Measurements from ENCODE around the gene RIMS4. TPM values are rescaled to one million over a fixed set of nuclear protein-coding genes. Genes with fewer than 3 reads are reported as not detected.

The RIMS4 gene
- total RNA-seq, 2 experiments from 2014 or later = not detected

DNA sequence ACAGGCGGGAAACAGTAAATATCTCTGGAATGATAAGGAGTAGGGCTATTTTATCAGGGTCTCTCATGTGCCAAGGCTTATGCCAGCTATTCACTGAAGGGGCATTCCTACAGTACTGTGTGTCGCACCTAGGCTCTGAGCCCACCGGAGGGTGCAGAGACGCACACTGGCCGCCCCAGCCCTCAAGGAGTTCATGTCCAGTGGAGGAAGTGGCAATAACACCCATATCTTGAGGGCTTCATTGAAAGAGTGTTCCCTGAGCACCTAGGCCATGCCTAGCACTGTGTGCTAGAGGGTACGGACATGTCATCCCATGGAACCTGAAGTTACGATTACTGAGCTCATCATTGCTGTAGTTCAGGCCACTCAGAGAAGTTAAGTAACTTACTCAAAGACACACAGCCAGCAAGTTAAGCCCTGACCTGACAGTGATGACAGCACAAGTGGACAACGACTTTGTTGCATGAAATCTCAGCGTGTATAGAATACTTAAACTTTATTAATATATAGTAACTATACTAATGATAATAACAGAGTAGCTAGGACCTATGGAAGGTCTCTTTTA, 86.5 kb downstream of the RIMS4 start:
- CTCF ChIA-PET = interaction anchor here (1.0 to 2.3 kb wide), 4 partner anchors 9 to 38 kb away, joined by 3 to 11 read pairs (median 4); no protein-coding TSS in a partner anchor
- DNase-seq = no peak
- Mint-ChIP-seq H3K9me3 (no peaks in the 10 kb centered on the region), H3K36me3 (ENCODE audit: low read depth) (no peaks in the 10 kb centered on the region), H3K27me3 (no peaks in the 10 kb centered on the region), H3K4me1 (ENCODE audit: low read depth) (no peaks in the 10 kb centered on the region), H3K4me3 (no peak overlapping the region), H3K27ac (no peak overlapping the region)
- ATAC-seq = no peak
- POLR2A ChIA-PET = no interaction called here
- intact Hi-C loops (cut with micrococcal nuclease) = no loop called here
- TF ChIP-seq, protein P1, sequence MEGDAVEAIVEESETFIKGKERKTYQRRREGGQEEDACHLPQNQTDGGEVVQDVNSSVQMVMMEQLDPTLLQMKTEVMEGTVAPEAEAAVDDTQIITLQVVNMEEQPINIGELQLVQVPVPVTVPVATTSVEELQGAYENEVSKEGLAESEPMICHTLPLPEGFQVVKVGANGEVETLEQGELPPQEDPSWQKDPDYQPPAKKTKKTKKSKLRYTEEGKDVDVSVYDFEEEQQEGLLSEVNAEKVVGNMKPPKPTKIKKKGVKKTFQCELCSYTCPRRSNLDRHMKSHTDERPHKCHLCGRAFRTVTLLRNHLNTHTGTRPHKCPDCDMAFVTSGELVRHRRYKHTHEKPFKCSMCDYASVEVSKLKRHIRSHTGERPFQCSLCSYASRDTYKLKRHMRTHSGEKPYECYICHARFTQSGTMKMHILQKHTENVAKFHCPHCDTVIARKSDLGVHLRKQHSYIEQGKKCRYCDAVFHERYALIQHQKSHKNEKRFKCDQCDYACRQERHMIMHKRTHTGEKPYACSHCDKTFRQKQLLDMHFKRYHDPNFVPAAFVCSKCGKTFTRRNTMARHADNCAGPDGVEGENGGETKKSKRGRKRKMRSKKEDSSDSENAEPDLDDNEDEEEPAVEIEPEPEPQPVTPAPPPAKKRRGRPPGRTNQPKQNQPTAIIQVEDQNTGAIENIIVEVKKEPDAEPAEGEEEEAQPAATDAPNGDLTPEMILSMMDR (IDR thresholded peaks at IDR 0.05) = no peak

DNA sequence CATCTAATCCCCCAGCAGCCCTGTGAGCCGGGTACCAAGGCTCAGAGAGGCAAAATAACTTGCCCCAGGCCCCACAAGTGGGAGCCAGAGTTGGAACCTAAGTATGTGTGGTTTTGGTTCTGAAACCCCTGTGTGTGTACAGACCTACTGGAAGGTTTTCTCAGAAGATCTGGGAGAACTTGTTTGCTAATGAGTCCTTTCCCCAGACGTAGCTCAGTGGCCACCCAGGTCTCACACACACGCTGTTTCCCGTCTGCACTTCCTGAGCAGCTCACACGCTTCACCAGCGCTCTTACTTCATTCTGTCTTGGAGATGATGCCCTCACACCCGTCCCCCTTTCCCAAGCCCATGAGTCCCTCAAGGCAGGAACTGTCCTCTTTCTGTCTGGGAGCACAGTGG, 87.0 kb downstream of the RIMS4 start:
- no peaks in the 10 kb centered on the region for H3K36me3 Mint-ChIP-seq (ENCODE audit: low read depth)
- ChIA-PET CTCF (interaction anchor here (1.3 to 2.3 kb wide), 3 partner anchors 9 to 38 kb away, joined by 4 to 11 read pairs (median 4); no protein-coding TSS in a partner anchor), POLR2A (no interaction called here)
- no peak overlapping the region for H3K4me3 Mint-ChIP-seq
- TF ChIP-seq, protein P1 (IDR thresholded peaks at IDR 0.05) = no peak
- intact Hi-C loops (cut with micrococcal nuclease) = no loop called here
- no peak for DNase-seq
- ATAC-seq = no peak
- no peaks in the 10 kb centered on the region for H3K9me3 Mint-ChIP-seq
- no peaks in the 10 kb centered on the region for H3K4me1 Mint-ChIP-seq (ENCODE audit: low read depth)
- H3K27me3 Mint-ChIP-seq = no peaks in the 10 kb centered on the region
- H3K27ac Mint-ChIP-seq = no peak overlapping the region

DNA sequence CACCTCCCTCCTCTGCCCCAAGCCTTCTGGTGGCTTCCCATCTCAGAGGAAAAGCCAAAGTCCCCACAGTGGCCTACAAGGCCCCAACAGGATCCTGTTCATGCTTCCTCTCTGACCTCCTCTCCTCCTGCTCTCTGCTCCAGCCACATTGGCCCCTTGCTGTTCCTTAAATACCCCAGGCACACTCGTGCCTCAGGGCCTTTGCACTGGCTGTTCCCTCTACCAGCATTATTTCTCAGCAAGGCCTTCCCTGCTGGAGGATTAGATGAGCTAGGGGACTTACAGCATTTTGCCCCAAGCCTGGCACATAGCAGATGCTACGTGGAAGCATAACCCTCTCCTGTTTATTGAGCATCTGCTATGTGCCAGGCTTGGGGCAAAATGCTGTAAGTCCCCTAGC, 87.4 kb downstream of the RIMS4 start:
- H3K9me3 Mint-ChIP-seq = no peaks in the 10 kb centered on the region
- no peaks in the 10 kb centered on the region for H3K27me3 Mint-ChIP-seq
- DNase-seq (no peak), ATAC-seq (no peak)
- H3K27ac Mint-ChIP-seq = no peak overlapping the region
- TF ChIP-seq, protein P1 (IDR thresholded peaks at IDR 0.05) = no peak
- H3K4me1 Mint-ChIP-seq (ENCODE audit: low read depth) = no peaks in the 10 kb centered on the region
- intact Hi-C loops (cut with micrococcal nuclease) = no loop called here
- H3K4me3 Mint-ChIP-seq = no peak overlapping the region
- ChIA-PET CTCF (interaction anchor here (1.5 to 2.3 kb wide), 2 partner anchors 10 to 37 kb away, joined by 4 to 11 read pairs; no protein-coding TSS in a partner anchor), POLR2A (no interaction called here)
- H3K36me3 Mint-ChIP-seq (ENCODE audit: low read depth) = no peaks in the 10 kb centered on the region

DNA sequence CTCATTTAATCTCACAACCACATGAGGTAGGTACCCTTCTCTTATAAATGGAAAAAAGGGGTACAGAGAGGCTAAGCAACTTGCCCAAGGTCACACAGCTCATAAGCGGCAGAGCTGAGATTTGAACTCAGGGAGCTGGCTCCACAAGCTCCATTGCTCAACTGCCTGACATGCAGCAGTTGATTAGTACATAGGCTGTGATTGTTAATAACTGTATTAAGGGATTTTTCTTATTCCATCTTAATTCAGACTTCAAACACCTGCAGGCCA, 88.6 kb downstream of the RIMS4 start:
- ChIA-PET CTCF (interaction anchor here (0.7 to 1.5 kb wide), 5 partner anchors 12 to 104 kb away, joined by 3 to 6 read pairs (median 3); no protein-coding TSS in a partner anchor), POLR2A (interaction anchor here (0.9 kb wide), 1 partner anchor 11 kb away, joined by 3 read pairs; no protein-coding TSS in a partner anchor)
- Mint-ChIP-seq H3K9me3 (no peaks in the 10 kb centered on the region), H3K36me3 (ENCODE audit: low read depth) (no peaks in the 10 kb centered on the region), H3K27me3 (no peaks in the 10 kb centered on the region), H3K4me3 (no peak overlapping the region), H3K4me1 (ENCODE audit: low read depth) (no peaks in the 10 kb centered on the region), H3K27ac (no peak overlapping the region)
- intact Hi-C loops (cut with micrococcal nuclease) = no loop called here
- ATAC-seq (no peak), DNase-seq (no peak)
- TF ChIP-seq, protein P1 (IDR thresholded peaks at IDR 0.05) = no peak

DNA sequence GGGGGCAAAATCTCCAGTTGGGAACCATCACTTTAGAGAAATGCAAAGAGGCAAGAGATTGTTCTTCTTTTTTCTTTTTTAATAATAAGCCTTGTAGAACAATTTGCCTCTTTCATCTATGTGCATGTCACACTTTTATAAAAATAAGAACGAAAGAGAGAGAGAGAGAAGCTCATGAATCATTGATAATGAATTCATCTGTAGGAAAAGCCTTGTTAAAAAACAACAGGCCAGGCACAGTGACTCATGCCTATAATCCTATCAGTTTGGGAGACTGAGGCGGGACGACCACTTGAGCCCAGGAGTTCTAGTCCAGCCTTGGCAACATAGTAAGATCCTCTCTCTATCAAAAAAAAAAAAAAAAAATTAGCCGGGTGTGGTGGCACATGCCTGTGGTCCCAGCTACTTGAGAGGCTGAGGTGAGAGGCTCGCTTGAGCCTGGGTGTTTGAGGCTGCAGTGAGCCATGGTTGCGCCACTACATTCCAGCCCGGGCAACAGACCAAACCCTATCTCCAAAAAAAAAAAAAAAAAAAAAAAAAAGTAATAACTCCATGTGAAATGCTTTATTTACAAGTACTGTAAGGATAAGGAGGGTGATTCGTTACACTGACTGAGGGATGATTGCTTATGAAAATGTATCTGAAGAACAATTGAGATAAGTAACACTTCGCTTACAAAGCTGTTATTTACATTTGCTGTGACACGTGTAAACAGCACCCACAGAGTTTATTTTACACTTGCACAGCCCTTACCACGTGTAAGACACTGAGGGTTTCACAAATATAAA, 89.2 kb downstream of the RIMS4 start:
- no peak for ATAC-seq
- ChIA-PET POLR2A (interaction anchor here (0.9 kb wide), 1 partner anchor 11 kb away, joined by 3 read pairs; no protein-coding TSS in a partner anchor), CTCF (interaction anchor here (0.7 to 1.5 kb wide), 5 partner anchors 12 to 103 kb away, joined by 3 to 6 read pairs (median 3); no protein-coding TSS in a partner anchor)
- intact Hi-C loops (cut with micrococcal nuclease) = no loop called here
- TF ChIP-seq, protein P1 (IDR thresholded peaks at IDR 0.05) = no peak
- Mint-ChIP-seq H3K27me3 (no peaks in the 10 kb centered on the region), H3K9me3 (no peaks in the 10 kb centered on the region), H3K36me3 (ENCODE audit: low read depth) (no peaks in the 10 kb centered on the region), H3K4me1 (ENCODE audit: low read depth) (no peaks in the 10 kb centered on the region), H3K27ac (no peak overlapping the region), H3K4me3 (no peak overlapping the region)
- DNase-seq = no peak

Measured in activated CD8-positive, alpha-beta T cell treated with anti-CD3 and anti-CD28 coated beads for 36 hours (primary cell).